ENCODE data around the gene IPO5. TPM values are rescaled to one million over a fixed set of nuclear protein-coding genes. Genes with fewer than 3 reads are reported as not detected.

IPO5 gene
- total and polyA plus RNA-seq, 8 donors = 32.6 to 140 (median 91.6) TPM

- intact Hi-C loops (cut with DNase I) = no loop called here
Measured at GRCh38 chr13:98022210-98022609, 68.7 kb downstream of the IPO5 start.

GRCh38 chr13:98025480-98026025, 72.1 kb downstream of the IPO5 start:
- H3K27me3 ChIP-seq = no peaks in the 10 kb centered on the region
- FAIRE-seq = no peak
- intact Hi-C loops (cut with DNase I) = no loop called here
- ATAC-seq = peak in 1 of 4 donors; percentile 17
- no peak overlapping the region for H3K4me3 ChIP-seq
- peaks cover 0 to 18% (median 0%) of the 10 kb centered on the region in 3 donors for H3K36me3 ChIP-seq
- no peak for DNase-seq
- no peak overlapping the region for H3K27ac ChIP-seq
- H3K4me1 ChIP-seq = peaks cover 0 to 1% (median 0%) of the 10 kb centered on the region in 3 donors
- whole genome bisulfite sequencing, 2 donors = 90 to 92% methylated on average over 7 of the region's 7 CpGs
- no peak for TF ChIP-seq CTCF (IDR thresholded peaks at IDR 0.05)
- H3K9me3 ChIP-seq = no peaks in the 10 kb centered on the region

More at GRCh38 chr13:98022210-98022609, 68.7 kb downstream of the IPO5 start:
- Histone ChIP-seq H3K36me3 (peaks cover 0 to 49% (median 22%) of the 10 kb centered on the region in 3 donors), H3K4me1 (no peaks in the 10 kb centered on the region), H3K4me3 (no peak overlapping the region), H3K27me3 (no peaks in the 10 kb centered on the region), H3K27ac (no peak overlapping the region), H3K9me3 (no peaks in the 10 kb centered on the region)
- DNase-seq (no peak), FAIRE-seq (no peak), ATAC-seq (peak in 3 of 4 donors; percentile 57 to 60 (median 59))
- whole genome bisulfite sequencing, 2 donors = 32 to 52% methylated on average over 1 of the region's 1 CpG
- TF ChIP-seq CTCF (IDR thresholded peaks at IDR 0.05) = no peak

- no peak for TF ChIP-seq CTCF (IDR thresholded peaks at IDR 0.05)
- no peaks in the 10 kb centered on the region for H3K9me3 ChIP-seq
- H3K36me3 ChIP-seq = peaks cover 0 to 11% (median 0%) of the 10 kb centered on the region in 3 donors
- no peak for FAIRE-seq
- DNase-seq = no peak
- H3K4me3 ChIP-seq = no peak overlapping the region
- intact Hi-C loops (cut with DNase I) = no loop called here
- no peak for ATAC-seq
- no peak overlapping the region for H3K27ac ChIP-seq
- no peaks in the 10 kb centered on the region for H3K27me3 ChIP-seq
- WGBS, 2 donors = 74 to 77% methylated on average over 3 of the region's 3 CpGs
- H3K4me1 ChIP-seq = peaks cover 0 to 2% (median 0%) of the 10 kb centered on the region in 3 donors
Measured at GRCh38 chr13:98026457-98026857, 73.0 kb downstream of the IPO5 start.

GRCh38 chr13:98032168-98032567, 78.7 kb downstream of the IPO5 start:
- ATAC-seq = no peak
- FAIRE-seq = no peak
- Histone ChIP-seq H3K4me3 (no peak overlapping the region), H3K9me3 (no peaks in the 10 kb centered on the region), H3K27ac (no peak overlapping the region), H3K4me1 (peaks cover 0 to 2% (median 0%) of the 10 kb centered on the region in 3 donors), H3K27me3 (no peaks in the 10 kb centered on the region), H3K36me3 (no peaks in the 10 kb centered on the region)
- 80 to 84% methylated on average over 5 of the region's 5 CpGs for WGBS, 2 donors
- intact Hi-C loops (cut with DNase I) = no loop called here
- DNase-seq = no peak
- no peak for TF ChIP-seq CTCF (IDR thresholded peaks at IDR 0.05)

Measured in pancreas (tissue), 10 donors.